NB4 (cell line): Measurements from ENCODE around the gene CD209.

Experiments
- CTCF ChIP-seq: IDR thresholded peaks from one replicate; pipeline ENCODE4 v1.5.1; 2012; ENCODE audit warnings: low read depth, low read length
- POLR2A ChIP-seq: IDR thresholded peaks from 2 replicates; pipeline ENCODE4 v1.6.1; 2011; ENCODE audit warnings: mild to moderate bottlenecking; ENCODE audit not compliant: insufficient read length; ENCODE audit errors: extremely low read depth

GRCh38 chr19:7715671-7716070 lies 31.7 kb downstream of the CD209 start:
- TF ChIP-seq CTCF = no peak
- no peak for TF ChIP-seq POLR2A
